OCI-LY7 (cell line): ENCODE data around the gene ACVR1B. TPM values are rescaled to one million over a fixed set of nuclear protein-coding genes. Genes with fewer than 3 reads are reported as not detected.
A peak's percentile ranks its signal among the peaks of the same experiment; 100 is the strongest.

ENCODE experiments used
- BruUV-seq: library from RNA; stranded (reverse); fragments of 400-500 nt; replicated peaks from 2 replicates; lab custom pipeline; 2021; lab: Mats Ljungman, UMichigan
- CTCF ChIA-PET: fragments of 300-600 bp; sonication (Branson Sonifier 250); formaldehyde crosslinking; loops from one replicate; lab custom pipeline; 2022; ENCODE audit warnings: antibody characterized with exemption; ENCODE audit not compliant: unreplicated experiment; lab: Charles Lee
- POLR2A ChIA-PET: fragments of 300-600 bp; sonication (Branson Sonifier 250); formaldehyde crosslinking; loops from one replicate; lab custom pipeline; 2022; ENCODE audit warnings: antibody characterized with exemption; lab: Charles Lee
- DNase-seq: peaks from one replicate; pipeline ENCODE4 v3.0.0-alpha.2; 2015; ENCODE audit warnings: low spot score
- H2AFZ ChIP-seq: fragments of 200-600 bp; sonication (generic), shearing (Covaris generic); 2 replicates; pipeline ENCODE4 v1.6.1; 2014; ENCODE audit warnings: mild to moderate bottlenecking, antibody characterized with exemption, low read length, moderate library complexity
- H3K27ac ChIP-seq: fragments of 200-600 bp; sonication (generic); 2 replicates; pipeline ENCODE4 v1.5.1; 2014; ENCODE audit warnings: mixed run types, low read depth, mild to moderate bottlenecking, moderate library complexity, low read length, inconsistent platforms; ENCODE audit not compliant: poor library complexity, severe bottlenecking
- H3K36me3 ChIP-seq: fragments of 200-600 bp; sonication (generic); 2 replicates; pipeline ENCODE4 v1.6.1; 2014; ENCODE audit warnings: mild to moderate bottlenecking, antibody characterized with exemption, low read length, moderate library complexity, mixed read lengths; ENCODE audit not compliant: insufficient read depth
- H3K4me1 ChIP-seq: fragments of 200-600 bp; sonication (generic); 2 replicates; pipeline ENCODE4 v1.5.1; 2014; ENCODE audit warnings: mild to moderate bottlenecking, low read length; ENCODE audit not compliant: insufficient read depth, poor library complexity, severe bottlenecking
- H3K4me2 ChIP-seq: fragments of 200-600 bp; sonication (generic); 2 replicates; pipeline ENCODE4 v1.6.1; 2014; ENCODE audit warnings: mild to moderate bottlenecking, low read length
- H3K4me3 ChIP-seq: fragments of 200-600 bp; sonication (generic); 2 replicates; pipeline ENCODE4 v1.5.1; 2014; ENCODE audit warnings: mild to moderate bottlenecking, low read depth, low read length; ENCODE audit not compliant: poor library complexity, severe bottlenecking
- H3K79me2 ChIP-seq: fragments of 200-600 bp; sonication (generic); 2 replicates; pipeline ENCODE4 v1.6.1; 2016; ENCODE audit warnings: low read depth, mild to moderate bottlenecking, low read length, moderate library complexity, mixed read lengths; ENCODE audit not compliant: insufficient read depth
- H3K9me2 ChIP-seq: fragments of 200-600 bp; sonication (generic); 2 replicates; pipeline ENCODE4 v1.6.1; 2016; ENCODE audit warnings: mild to moderate bottlenecking, low read length, mixed read lengths; ENCODE audit not compliant: insufficient read depth
- H3K9me3 ChIP-seq: fragments of 200-600 bp; sonication (generic); 2 replicates; pipeline ENCODE4 v1.6.1; 2014; ENCODE audit warnings: mild to moderate bottlenecking, mixed run types, low read length, mixed read lengths
- H4K20me1 ChIP-seq: fragments of 200-600 bp; sonication (generic); 2 replicates; pipeline ENCODE4 v1.6.1; 2014; ENCODE audit warnings: mild to moderate bottlenecking, antibody characterized with exemption, low read length, moderate library complexity, mixed read lengths; ENCODE audit not compliant: insufficient read depth
- CTCF ChIP-seq: fragments of 200-600 bp; sonication (generic); conservative IDR thresholded peaks from 2 replicates; pipeline ENCODE4 v1.5.1; 2014; ENCODE audit warnings: mild to moderate bottlenecking, antibody characterized with exemption, low read length, moderate library complexity, mixed read lengths
- EZH2phosphoT487 ChIP-seq: fragments of 200-600 bp; sonication (generic); IDR thresholded peaks from 2 replicates; pipeline ENCODE4 v1.6.1; 2018; ENCODE audit warnings: low read depth, borderline replicate concordance, mild to moderate bottlenecking, mixed run types, antibody characterized with exemption, low read length, moderate library complexity, mixed read lengths
- intact Hi-C: fragments of 100-400 bp; cut with micrococcal nuclease; formaldehyde crosslinking; loops from one replicate; pipeline ENCODE4 v1.10.0; 2022; ENCODE audit not compliant: unreplicated experiment
- total RNA-seq, 2 experiments: library from RNA; depleted of rRNA in 1 of 2; stranded (reverse); fragments of >200 nt in 1 of 2; shearing (Covaris generic) in 1 of 2; gene quantifications; 2 replicates each; pipeline ENCODE4 v1.2.3, GENCODE V29; 2014 to 2022

Gene ACVR1B
- total RNA-seq, 2 experiments from 2014 or later = 4.1 to 6.8 TPM

- Histone ChIP-seq H3K4me3 (no peak overlapping the region), H4K20me1 (no peaks in the 10 kb centered on the region), H3K27ac (no peak overlapping the region), H3K9me2 (no peaks in the 10 kb centered on the region), H3K4me2 (no peak overlapping the region), H3K4me1 (peaks cover 18% of the 10 kb centered on the region), H3K79me2 (no peaks in the 10 kb centered on the region), H2AFZ (peak overlapping the region; percentile 35; the same call in 1 of the 2 replicates), H3K9me3 (no peaks in the 10 kb centered on the region), H3K36me3 (no peaks in the 10 kb centered on the region)
- no TSS peak for BruUV-seq
- intact Hi-C loops = no loop called here
- CTCF ChIA-PET = no interaction called here
- DNase-seq = peak; percentile 29
- TF ChIP-seq EZH2phosphoT487 (no peak), CTCF (peak; percentile 80)
- POLR2A ChIA-PET = no interaction called here
Measured at GRCh38 chr12:51923506-51924365, 27.8 kb upstream of the ACVR1B start.

DNA sequence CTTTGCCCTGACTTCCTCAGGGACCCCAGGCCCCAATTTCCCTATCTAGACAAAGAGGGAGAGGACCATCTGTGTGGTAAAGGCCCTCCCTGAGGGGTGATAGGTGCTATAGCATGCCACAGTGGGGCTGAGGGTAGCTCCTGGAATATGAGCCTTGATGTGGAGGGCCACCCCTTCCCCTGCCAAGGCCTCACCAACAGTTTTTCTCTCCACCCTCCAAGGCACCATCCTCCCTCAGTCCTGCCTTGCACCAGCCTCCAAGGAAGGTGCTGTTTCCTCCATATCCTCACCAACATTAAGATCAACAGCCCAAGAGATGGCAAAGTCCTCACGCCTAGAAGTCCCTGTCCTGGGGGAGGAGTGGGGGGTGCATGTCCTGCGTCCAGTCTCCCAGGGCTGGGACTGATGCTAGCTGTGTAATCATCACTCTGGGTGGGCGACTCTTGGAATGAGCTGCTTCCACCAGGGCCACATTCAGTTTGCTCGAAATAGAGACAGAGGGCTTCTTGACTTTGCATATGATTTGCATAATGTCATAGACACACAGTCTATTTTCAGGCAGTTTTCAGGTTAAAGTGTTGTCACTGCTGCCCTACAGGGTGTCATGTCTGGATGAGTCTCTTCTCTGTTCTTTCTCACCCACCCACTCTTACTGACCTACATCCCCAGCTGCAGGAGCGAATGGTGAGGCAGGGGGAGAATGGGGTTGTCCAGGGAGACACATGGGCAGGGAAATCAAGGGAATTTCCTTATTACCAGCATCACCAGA, 26.8 kb upstream of the ACVR1B start:
- CTCF ChIA-PET = interaction anchor here (0.5 kb wide), 1 partner anchor 97 kb away, joined by 3 read pairs; no protein-coding TSS in a partner anchor
- Histone ChIP-seq H3K9me3 (no peaks in the 10 kb centered on the region), H3K4me3 (no peak overlapping the region), H3K36me3 (no peaks in the 10 kb centered on the region), H3K4me1 (peaks cover 18% of the 10 kb centered on the region), H4K20me1 (no peaks in the 10 kb centered on the region), H3K27ac (no peak overlapping the region), H3K9me2 (no peaks in the 10 kb centered on the region), H2AFZ (no peak overlapping the region), H3K79me2 (no peaks in the 10 kb centered on the region), H3K4me2 (peak overlapping the region; percentile 53)
- no peak for DNase-seq
- no peak for TF ChIP-seq CTCF
- POLR2A ChIA-PET = interaction anchor here (0.6 kb wide), 1 partner anchor 779 kb away, joined by 3 read pairs; the partner anchor contains the start of gene KRT77
- intact Hi-C loops = no loop called here
- BruUV-seq = no TSS peak
